ENCODE results near the gene SNX32. TPM values are rescaled to one million over a fixed set of nuclear protein-coding genes. Genes with fewer than 3 reads are reported as not detected.

The SNX32 gene
- total and polyA plus RNA-seq, 2 of the 13 experiments (the other 11 are each of a cell fraction or from before 2014, with no cell fraction given): 0.09 to 0.34 TPM

DNA sequence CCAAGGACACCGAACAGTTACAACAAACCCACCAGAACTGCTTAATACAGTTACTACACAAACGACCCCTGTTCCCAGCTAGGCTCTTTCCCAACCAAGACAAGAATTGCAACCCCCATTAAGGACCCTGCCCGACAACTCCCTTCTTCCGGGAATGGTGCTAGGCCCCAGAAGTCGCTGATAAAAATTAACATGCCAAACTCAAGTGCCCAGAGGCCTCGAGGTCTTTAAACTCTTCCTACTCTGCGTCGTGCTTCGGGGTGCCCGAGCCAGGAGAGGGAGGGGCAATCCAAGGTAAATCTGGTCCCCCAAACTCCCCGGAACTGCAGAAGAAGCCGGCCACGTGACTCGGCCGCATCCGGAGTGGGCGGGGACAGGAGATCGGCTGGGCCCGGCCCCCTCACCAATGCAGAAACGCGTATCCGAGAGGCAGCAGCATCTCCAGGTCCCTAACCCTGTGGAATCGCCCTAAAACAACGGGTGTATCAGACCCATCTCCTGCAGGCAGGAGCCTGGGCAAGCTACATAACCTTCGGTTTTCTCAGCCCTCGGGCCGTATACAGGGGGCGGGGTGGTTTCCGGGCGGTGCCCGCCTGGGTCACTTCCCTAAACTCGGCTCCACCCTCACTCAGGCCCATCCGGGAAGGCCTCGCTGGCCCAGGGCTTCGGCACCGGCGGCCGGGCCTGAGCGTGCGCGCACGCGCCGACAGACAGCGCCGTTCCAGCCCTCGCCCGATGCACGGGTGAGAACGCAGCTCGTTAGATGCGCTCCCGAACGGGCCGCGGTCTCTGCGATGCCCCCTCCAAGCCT, 23.1 kb downstream of the SNX32 start (continued):
- TF ChIP-seq, protein P1, sequence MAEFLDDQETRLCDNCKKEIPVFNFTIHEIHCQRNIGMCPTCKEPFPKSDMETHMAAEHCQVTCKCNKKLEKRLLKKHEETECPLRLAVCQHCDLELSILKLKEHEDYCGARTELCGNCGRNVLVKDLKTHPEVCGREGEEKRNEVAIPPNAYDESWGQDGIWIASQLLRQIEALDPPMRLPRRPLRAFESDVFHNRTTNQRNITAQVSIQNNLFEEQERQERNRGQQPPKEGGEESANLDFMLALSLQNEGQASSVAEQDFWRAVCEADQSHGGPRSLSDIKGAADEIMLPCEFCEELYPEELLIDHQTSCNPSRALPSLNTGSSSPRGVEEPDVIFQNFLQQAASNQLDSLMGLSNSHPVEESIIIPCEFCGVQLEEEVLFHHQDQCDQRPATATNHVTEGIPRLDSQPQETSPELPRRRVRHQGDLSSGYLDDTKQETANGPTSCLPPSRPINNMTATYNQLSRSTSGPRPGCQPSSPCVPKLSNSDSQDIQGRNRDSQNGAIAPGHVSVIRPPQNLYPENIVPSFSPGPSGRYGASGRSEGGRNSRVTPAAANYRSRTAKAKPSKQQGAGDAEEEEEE (CRISPR knock-in tag; IDR thresholded peaks at IDR 0.05; ENCODE audit: borderline replicate concordance): no peak
- TF ChIP-seq ZNF878 (CRISPR knock-in tag; IDR thresholded peaks at IDR 0.05) (0 out of 2 replicates have a peak, but pooled peaks have one; percentile 32), MYNN (CRISPR knock-in tag; IDR thresholded peaks at IDR 0.05; ENCODE audit: low read depth) (0 out of 2 replicates have a peak, but pooled peaks have one; percentile 60), ZNF614 (CRISPR knock-in tag; IDR thresholded peaks at IDR 0.05; ENCODE audit: borderline replicate concordance) (0 out of 2 replicates have a peak, but pooled peaks have one; percentile 16), DNMT3B (CRISPR knock-in tag; conservative IDR thresholded peaks at IDR 0.05) (peak; percentile 56; the same call in 1 of the 2 replicates), RBAK (CRISPR knock-in tag; IDR thresholded peaks at IDR 0.05) (no peak), ZNF160 (CRISPR knock-in tag; IDR thresholded peaks at IDR 0.05) (no peak), MAF1 (CRISPR knock-in tag; IDR thresholded peaks at IDR 0.05; ENCODE audit: borderline replicate concordance) (0 out of 2 replicates have a peak, but pooled peaks have one; percentile 41), ZBTB7A (CRISPR knock-in tag; IDR thresholded peaks at IDR 0.05) (no peak), ZSCAN31 (CRISPR knock-in tag; IDR thresholded peaks at IDR 0.05; ENCODE audit: low read depth) (no peak), ZNF556 (CRISPR knock-in tag; IDR thresholded peaks at IDR 0.05; ENCODE audit: borderline replicate concordance) (0 out of 2 replicates have a peak, but pooled peaks have one; percentile 50), SMARCC2 (IDR thresholded peaks at IDR 0.05) (no peak), HIVEP1 (CRISPR knock-in tag; IDR thresholded peaks at IDR 0.05) (peak; percentile 17; the same call in 1 of the 2 replicates), ZFY (CRISPR knock-in tag; IDR thresholded peaks at IDR 0.05) (peak; percentile 85), ZNF788 (CRISPR knock-in tag; IDR thresholded peaks at IDR 0.05; ENCODE audit: borderline replicate concordance) (no peak)
- TF ChIP-seq, protein P2, sequence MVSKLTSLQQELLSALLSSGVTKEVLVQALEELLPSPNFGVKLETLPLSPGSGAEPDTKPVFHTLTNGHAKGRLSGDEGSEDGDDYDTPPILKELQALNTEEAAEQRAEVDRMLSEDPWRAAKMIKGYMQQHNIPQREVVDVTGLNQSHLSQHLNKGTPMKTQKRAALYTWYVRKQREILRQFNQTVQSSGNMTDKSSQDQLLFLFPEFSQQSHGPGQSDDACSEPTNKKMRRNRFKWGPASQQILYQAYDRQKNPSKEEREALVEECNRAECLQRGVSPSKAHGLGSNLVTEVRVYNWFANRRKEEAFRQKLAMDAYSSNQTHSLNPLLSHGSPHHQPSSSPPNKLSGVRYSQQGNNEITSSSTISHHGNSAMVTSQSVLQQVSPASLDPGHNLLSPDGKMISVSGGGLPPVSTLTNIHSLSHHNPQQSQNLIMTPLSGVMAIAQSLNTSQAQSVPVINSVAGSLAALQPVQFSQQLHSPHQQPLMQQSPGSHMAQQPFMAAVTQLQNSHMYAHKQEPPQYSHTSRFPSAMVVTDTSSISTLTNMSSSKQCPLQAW (CRISPR knock-in tag; IDR thresholded peaks at IDR 0.05): peak; percentile 32; the same call in 1 of the 2 replicates
- TF ChIP-seq, protein P3, sequence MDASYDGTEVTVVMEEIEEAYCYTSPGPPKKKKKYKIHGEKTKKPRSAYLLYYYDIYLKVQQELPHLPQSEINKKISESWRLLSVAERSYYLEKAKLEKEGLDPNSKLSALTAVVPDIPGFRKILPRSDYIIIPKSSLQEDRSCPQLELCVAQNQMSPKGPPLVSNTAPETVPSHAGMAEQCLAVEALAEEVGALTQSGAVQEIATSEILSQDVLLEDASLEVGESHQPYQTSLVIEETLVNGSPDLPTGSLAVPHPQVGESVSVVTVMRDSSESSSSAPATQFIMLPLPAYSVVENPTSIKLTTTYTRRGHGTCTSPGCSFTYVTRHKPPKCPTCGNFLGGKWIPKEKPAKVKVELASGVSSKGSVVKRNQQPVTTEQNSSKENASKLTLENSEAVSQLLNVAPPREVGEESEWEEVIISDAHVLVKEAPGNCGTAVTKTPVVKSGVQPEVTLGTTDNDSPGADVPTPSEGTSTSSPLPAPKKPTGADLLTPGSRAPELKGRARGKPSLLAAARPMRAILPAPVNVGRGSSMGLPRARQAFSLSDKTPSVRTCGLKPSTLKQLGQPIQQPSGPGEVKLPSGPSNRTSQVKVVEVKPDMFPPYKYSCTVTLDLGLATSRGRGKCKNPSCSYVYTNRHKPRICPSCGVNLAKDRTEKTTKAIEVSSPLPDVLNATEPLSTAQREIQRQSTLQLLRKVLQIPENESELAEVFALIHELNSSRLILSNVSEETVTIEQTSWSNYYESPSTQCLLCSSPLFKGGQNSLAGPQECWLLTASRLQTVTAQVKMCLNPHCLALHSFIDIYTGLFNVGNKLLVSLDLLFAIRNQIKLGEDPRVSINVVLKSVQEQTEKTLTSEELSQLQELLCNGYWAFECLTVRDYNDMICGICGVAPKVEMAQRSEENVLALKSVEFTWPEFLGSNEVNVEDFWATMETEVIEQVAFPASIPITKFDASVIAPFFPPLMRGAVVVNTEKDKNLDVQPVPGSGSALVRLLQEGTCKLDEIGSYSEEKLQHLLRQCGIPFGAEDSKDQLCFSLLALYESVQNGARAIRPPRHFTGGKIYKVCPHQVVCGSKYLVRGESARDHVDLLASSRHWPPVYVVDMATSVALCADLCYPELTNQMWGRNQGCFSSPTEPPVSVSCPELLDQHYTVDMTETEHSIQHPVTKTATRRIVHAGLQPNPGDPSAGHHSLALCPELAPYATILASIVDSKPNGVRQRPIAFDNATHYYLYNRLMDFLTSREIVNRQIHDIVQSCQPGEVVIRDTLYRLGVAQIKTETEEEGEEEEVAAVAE (CRISPR knock-in tag; IDR thresholded peaks at IDR 0.05; ENCODE audit: borderline replicate concordance): peak; percentile 48; the same call in 1 of the 2 replicates
- TF ChIP-seq, protein P4, sequence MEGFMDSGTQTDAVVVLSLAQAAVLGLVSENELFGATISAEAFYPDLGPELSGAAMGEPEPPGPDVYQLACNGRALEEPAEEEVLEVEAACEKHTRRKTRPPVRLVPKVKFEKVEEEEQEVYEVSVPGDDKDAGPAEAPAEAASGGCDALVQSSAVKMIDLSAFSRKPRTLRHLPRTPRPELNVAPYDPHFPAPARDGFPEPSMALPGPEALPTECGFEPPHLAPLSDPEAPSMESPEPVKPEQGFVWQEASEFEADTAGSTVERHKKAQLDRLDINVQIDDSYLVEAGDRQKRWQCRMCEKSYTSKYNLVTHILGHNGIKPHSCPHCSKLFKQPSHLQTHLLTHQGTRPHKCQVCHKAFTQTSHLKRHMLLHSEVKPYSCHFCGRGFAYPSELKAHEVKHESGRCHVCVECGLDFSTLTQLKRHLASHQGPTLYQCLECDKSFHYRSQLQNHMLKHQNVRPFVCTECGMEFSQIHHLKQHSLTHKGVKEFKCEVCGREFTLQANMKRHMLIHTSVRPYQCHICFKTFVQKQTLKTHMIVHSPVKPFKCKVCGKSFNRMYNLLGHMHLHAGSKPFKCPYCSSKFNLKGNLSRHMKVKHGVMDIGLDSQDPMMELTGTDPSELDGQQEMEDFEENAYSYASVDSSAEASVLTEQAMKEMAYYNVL (CRISPR knock-in tag; IDR thresholded peaks at IDR 0.05; ENCODE audit: borderline replicate concordance): no peak
